Type B pancreatic cell (in vitro differentiated cells): ENCODE results near the gene MSANTD2. TPM values are rescaled to one million over a fixed set of nuclear protein-coding genes. Genes with fewer than 3 reads are reported as not detected.

ENCODE experiments used
- DNase-seq: peaks from one replicate; pipeline ENCODE4 v3.0.0; 2021; ENCODE audit warnings: mixed read lengths; ENCODE audit not compliant: unreplicated experiment; ENCODE audit errors: extremely low spot score
- H3K27ac Mint-ChIP-seq: 2 replicates; pipeline ENCODE4 v1.8.0; 2021; ENCODE audit warnings: mild to moderate bottlenecking, mixed read lengths
- H3K27me3 Mint-ChIP-seq: 2 replicates; pipeline ENCODE4 v1.8.0; 2021; ENCODE audit warnings: mixed read lengths
- H3K36me3 Mint-ChIP-seq: 2 replicates; pipeline ENCODE4 v1.8.0; 2021; ENCODE audit warnings: mixed read lengths
- H3K4me1 Mint-ChIP-seq: one replicate; pipeline ENCODE4 v1.8.0; 2021; ENCODE audit warnings: mixed read lengths; ENCODE audit not compliant: unreplicated experiment
- H3K4me3 Mint-ChIP-seq: 2 replicates; pipeline ENCODE4 v1.8.0; 2021; ENCODE audit warnings: mild to moderate bottlenecking, mixed read lengths
- H3K9me3 Mint-ChIP-seq: 2 replicates; pipeline ENCODE4 v1.8.0; 2021; ENCODE audit warnings: mixed read lengths
- CTCF ChIP-seq: fragments of 200-600 bp; sonication (generic); conservative IDR thresholded peaks from 2 replicates; pipeline ENCODE4 v1.5.0; 2021; ENCODE audit warnings: antibody characterized with exemption, mild to moderate bottlenecking
- total RNA-seq: library from RNA; stranded (reverse); gene quantifications from 2 replicates; pipeline ENCODE4 v1.2.1, GENCODE V29; 2021; ENCODE audit warnings: low replicate concordance

MSANTD2 gene
- total RNA-seq, 1 donor from 2014 or later, result 27.4 TPM

GRCh38 chr11:124798991-124799347 is 1.2 kb downstream of the MSANTD2 start:
- H3K27ac Mint-ChIP-seq, result peak overlapping the region; percentile 84
- peaks cover 30% of the 10 kb centered on the region for H3K4me1 Mint-ChIP-seq
- TF ChIP-seq CTCF, result no peak
- H3K9me3 Mint-ChIP-seq, result no peaks in the 10 kb centered on the region
- no peak for DNase-seq
- peak overlapping the region; percentile 89 for H3K4me3 Mint-ChIP-seq
- H3K36me3 Mint-ChIP-seq, result no peaks in the 10 kb centered on the region
- H3K27me3 Mint-ChIP-seq, result no peaks in the 10 kb centered on the region

GRCh38 chr11:124796312-124796711 is 3.9 kb downstream of the MSANTD2 start:
- no peak overlapping the region for H3K4me3 Mint-ChIP-seq
- no peak for DNase-seq
- peaks cover 38% of the 10 kb centered on the region for H3K4me1 Mint-ChIP-seq
- no peaks in the 10 kb centered on the region for H3K27me3 Mint-ChIP-seq
- H3K27ac Mint-ChIP-seq, result no peak overlapping the region
- no peaks in the 10 kb centered on the region for H3K36me3 Mint-ChIP-seq
- no peaks in the 10 kb centered on the region for H3K9me3 Mint-ChIP-seq
- TF ChIP-seq CTCF, result no peak

- H3K4me3 Mint-ChIP-seq, result no peak overlapping the region
These were observed 6.5 kb downstream of the MSANTD2 start for GRCh38 chr11:124793466-124794278.

GRCh38 chr11:124791626-124792341 is 8.4 kb downstream of the MSANTD2 start:
- DNase-seq, result no peak
- no peak overlapping the region for H3K4me3 Mint-ChIP-seq
- no peaks in the 10 kb centered on the region for H3K36me3 Mint-ChIP-seq
- H3K4me1 Mint-ChIP-seq, result peaks cover 34% of the 10 kb centered on the region
- no peaks in the 10 kb centered on the region for H3K9me3 Mint-ChIP-seq
- no peak for TF ChIP-seq CTCF
- H3K27me3 Mint-ChIP-seq, result no peaks in the 10 kb centered on the region
- H3K27ac Mint-ChIP-seq, result no peak overlapping the region

More at GRCh38 chr11:124793466-124794278, 6.5 kb downstream of the MSANTD2 start:
- Mint-ChIP-seq H3K27me3 (no peaks in the 10 kb centered on the region), H3K4me1 (peaks cover 43% of the 10 kb centered on the region), H3K9me3 (no peaks in the 10 kb centered on the region), H3K36me3 (no peaks in the 10 kb centered on the region), H3K27ac (no peak overlapping the region)
- no peak for DNase-seq
- TF ChIP-seq CTCF, result peak; percentile 81

GRCh38 chr11:124788521-124788920 is 11.7 kb downstream of the MSANTD2 start:
- Mint-ChIP-seq H3K27me3 (no peaks in the 10 kb centered on the region), H3K9me3 (no peaks in the 10 kb centered on the region), H3K4me1 (peaks cover 34% of the 10 kb centered on the region), H3K27ac (no peak overlapping the region), H3K4me3 (no peak overlapping the region), H3K36me3 (no peaks in the 10 kb centered on the region)
- no peak for DNase-seq
- no peak for TF ChIP-seq CTCF
